ENCODE results near the gene EPHA2. TPM values are rescaled to one million over a fixed set of nuclear protein-coding genes. Genes with fewer than 3 reads are reported as not detected.
A peak's percentile ranks its signal among the peaks of the same experiment; 100 is the strongest.
"Not testable (repeated sequence)": the region's sequence is repeated elsewhere in the genome, so short reads cannot be mapped to it uniquely, and the experiment has no call there.

Gene EPHA2
- total RNA-seq, 1 experiment from 2014 or later: 80.5 TPM

- H3K9me3 ChIP-seq: peaks cover 7% of the 10 kb centered on the region
- no peak overlapping the region for H3K4me3 ChIP-seq
- H3K27me3 ChIP-seq: no peaks in the 10 kb centered on the region
- no peaks in the 10 kb centered on the region for H3K36me3 ChIP-seq
- no peak for DNase-seq
Observed at GRCh38 chr1:16109571-16109970, 46.3 kb downstream of the EPHA2 start.

GRCh38 chr1:16107039-16107438 lies 48.8 kb downstream of the EPHA2 start:
- not testable (repeated sequence) for H3K36me3 ChIP-seq, DNase-seq, H3K9me3 ChIP-seq, H3K4me3 ChIP-seq, H3K27me3 ChIP-seq

GRCh38 chr1:16101623-16102022 lies 54.2 kb downstream of the EPHA2 start:
- DNase-seq: no peak
- Histone ChIP-seq H3K27me3 (no peaks in the 10 kb centered on the region), H3K4me3 (no peak overlapping the region), H3K9me3 (peaks cover 3% of the 10 kb centered on the region; the same call in 1 of the 2 replicates), H3K36me3 (no peaks in the 10 kb centered on the region)

GRCh38 chr1:16099412-16099811 lies 56.5 kb downstream of the EPHA2 start:
- DNase-seq: no peak
- Histone ChIP-seq H3K36me3 (no peaks in the 10 kb centered on the region), H3K27me3 (no peaks in the 10 kb centered on the region), H3K4me3 (no peak overlapping the region), H3K9me3 (peaks cover 3% of the 10 kb centered on the region; the same call in 1 of the 2 replicates)

GRCh38 chr1:16095447-16095846 lies 60.4 kb downstream of the EPHA2 start:
- no peaks in the 10 kb centered on the region for H3K36me3 ChIP-seq
- no peak overlapping the region for H3K4me3 ChIP-seq
- no peaks in the 10 kb centered on the region for H3K27me3 ChIP-seq
- DNase-seq: no peak
- no peaks in the 10 kb centered on the region for H3K9me3 ChIP-seq

GRCh38 chr1:16094453-16095158 lies 61.3 kb downstream of the EPHA2 start:
- H3K27me3 ChIP-seq: no peaks in the 10 kb centered on the region
- H3K36me3 ChIP-seq: no peaks in the 10 kb centered on the region
- DNase-seq: no peak
- no peak overlapping the region for H3K4me3 ChIP-seq
- H3K9me3 ChIP-seq: no peaks in the 10 kb centered on the region

GRCh38 chr1:16093611-16094010 lies 62.3 kb downstream of the EPHA2 start:
- DNase-seq: no peak
- no peak overlapping the region for H3K4me3 ChIP-seq
- no peaks in the 10 kb centered on the region for H3K27me3 ChIP-seq
- H3K36me3 ChIP-seq: no peaks in the 10 kb centered on the region
- H3K9me3 ChIP-seq: no peaks in the 10 kb centered on the region

GRCh38 chr1:16092923-16093511 lies 62.9 kb downstream of the EPHA2 start:
- no peak overlapping the region for H3K4me3 ChIP-seq
- no peak for DNase-seq

GRCh38 chr1:16092097-16092922 lies 63.6 kb downstream of the EPHA2 start:
- H3K36me3 ChIP-seq: no peaks in the 10 kb centered on the region
- no peaks in the 10 kb centered on the region for H3K9me3 ChIP-seq
- H3K27me3 ChIP-seq: no peaks in the 10 kb centered on the region
- DNase-seq: no peak
- no peak overlapping the region for H3K4me3 ChIP-seq

More at GRCh38 chr1:16092923-16093511, 62.9 kb downstream of the EPHA2 start:
- Histone ChIP-seq H3K9me3 (no peaks in the 10 kb centered on the region), H3K27me3 (no peaks in the 10 kb centered on the region), H3K36me3 (no peaks in the 10 kb centered on the region)

GRCh38 chr1:16091296-16091695 lies 64.6 kb downstream of the EPHA2 start:
- Histone ChIP-seq H3K9me3 (no peaks in the 10 kb centered on the region), H3K36me3 (no peaks in the 10 kb centered on the region), H3K27me3 (no peaks in the 10 kb centered on the region), H3K4me3 (no peak overlapping the region)
- DNase-seq: no peak

GRCh38 chr1:16090076-16090826 lies 65.6 kb downstream of the EPHA2 start:
- Histone ChIP-seq H3K36me3 (no peaks in the 10 kb centered on the region), H3K4me3 (no peak overlapping the region), H3K27me3 (no peaks in the 10 kb centered on the region), H3K9me3 (no peaks in the 10 kb centered on the region)
- DNase-seq: no peak

GRCh38 chr1:16088996-16089395 lies 66.9 kb downstream of the EPHA2 start:
- Histone ChIP-seq H3K4me3 (no peak overlapping the region), H3K36me3 (no peaks in the 10 kb centered on the region), H3K27me3 (no peaks in the 10 kb centered on the region), H3K9me3 (no peaks in the 10 kb centered on the region)
- DNase-seq: peak; percentile 37

GRCh38 chr1:16088351-16088911 lies 67.4 kb downstream of the EPHA2 start:
- Histone ChIP-seq H3K27me3 (no peaks in the 10 kb centered on the region), H3K9me3 (no peaks in the 10 kb centered on the region), H3K36me3 (no peaks in the 10 kb centered on the region), H3K4me3 (no peak overlapping the region)
- DNase-seq: no peak

- Histone ChIP-seq H3K9me3 (no peaks in the 10 kb centered on the region), H3K27me3 (no peaks in the 10 kb centered on the region), H3K4me3 (no peak overlapping the region), H3K36me3 (no peaks in the 10 kb centered on the region)
- no peak for DNase-seq
Observed at GRCh38 chr1:16087733-16088132, 68.1 kb downstream of the EPHA2 start.

- H3K9me3 ChIP-seq: no peaks in the 10 kb centered on the region
- H3K27me3 ChIP-seq: no peaks in the 10 kb centered on the region
- H3K4me3 ChIP-seq: no peak overlapping the region
- DNase-seq: no peak
- no peaks in the 10 kb centered on the region for H3K36me3 ChIP-seq
Observed at GRCh38 chr1:16085522-16085921, 70.3 kb downstream of the EPHA2 start.

- Histone ChIP-seq H3K36me3 (no peaks in the 10 kb centered on the region), H3K27me3 (no peaks in the 10 kb centered on the region), H3K4me3 (no peak overlapping the region), H3K9me3 (no peaks in the 10 kb centered on the region)
- no peak for DNase-seq
Observed at GRCh38 chr1:16083486-16083885, 72.4 kb downstream of the EPHA2 start.
